Effector CD8-positive, alpha-beta T cell (primary cell): ENCODE results near the gene RAPGEF3.

ENCODE experiments used
- DNase-seq: peaks from one replicate; lab custom pipeline; 2025; lab: John Stamatoyannopoulos, UW

The RAPGEF3 gene

GRCh38 chr12:47744005-47744651, 14.6 kb downstream of the RAPGEF3 start:
- DNase-seq: peak; percentile 32

GRCh38 chr12:47743311-47743860, 15.3 kb downstream of the RAPGEF3 start:
- DNase-seq: no peak

DNA sequence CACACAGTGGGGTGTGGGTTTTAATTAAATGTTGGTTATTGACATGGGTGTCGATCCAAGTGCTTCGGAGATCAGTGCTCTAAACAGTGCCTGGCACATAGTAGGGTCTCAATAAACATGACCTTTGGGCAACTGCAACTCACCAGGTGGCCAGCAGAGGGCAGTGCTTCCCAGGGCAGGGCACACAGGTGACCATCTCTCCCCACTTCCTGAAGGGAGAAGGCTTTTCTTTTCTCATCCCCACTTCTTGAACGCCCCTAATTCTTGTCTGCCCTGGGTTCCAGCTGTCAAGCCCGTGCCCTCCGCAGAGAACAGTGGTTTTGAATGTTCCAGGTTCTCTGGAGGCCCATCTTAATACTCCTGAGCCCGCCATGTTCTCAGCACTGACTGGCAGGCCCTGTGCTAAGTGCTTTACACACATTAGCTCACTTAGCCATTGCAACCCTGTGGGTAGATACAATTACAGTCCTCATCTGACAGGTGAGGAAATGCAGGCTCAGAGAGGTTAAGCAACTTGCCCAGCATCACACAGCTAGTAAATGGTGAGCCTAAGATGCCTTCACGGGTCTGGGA, 16.3 kb downstream of the RAPGEF3 start:
- peak; percentile 66 for DNase-seq

DNA sequence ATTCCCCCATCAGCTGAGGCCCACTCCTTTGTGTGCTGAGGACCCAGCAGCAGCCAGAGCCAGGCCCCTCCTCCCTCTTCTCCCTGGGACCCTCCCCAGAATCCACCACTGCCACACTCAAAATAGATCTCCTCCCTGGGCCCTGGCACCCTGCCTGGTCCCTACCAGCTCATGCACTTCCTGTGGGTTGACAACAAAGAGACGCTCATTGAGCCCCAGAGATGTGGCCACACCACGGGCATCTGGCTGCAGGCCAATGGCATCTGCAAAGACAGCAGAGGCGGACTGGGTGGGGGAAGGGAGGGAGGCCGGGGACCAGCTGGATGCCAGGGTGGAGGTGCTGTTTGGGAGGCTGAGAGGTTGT, 17.4 kb downstream of the RAPGEF3 start:
- DNase-seq: peak; percentile 45

GRCh38 chr12:47740606-47741339, 17.9 kb downstream of the RAPGEF3 start:
- no peak for DNase-seq

- DNase-seq: no peak
Observed at GRCh38 chr12:47739979-47740378, 18.7 kb downstream of the RAPGEF3 start.

DNA sequence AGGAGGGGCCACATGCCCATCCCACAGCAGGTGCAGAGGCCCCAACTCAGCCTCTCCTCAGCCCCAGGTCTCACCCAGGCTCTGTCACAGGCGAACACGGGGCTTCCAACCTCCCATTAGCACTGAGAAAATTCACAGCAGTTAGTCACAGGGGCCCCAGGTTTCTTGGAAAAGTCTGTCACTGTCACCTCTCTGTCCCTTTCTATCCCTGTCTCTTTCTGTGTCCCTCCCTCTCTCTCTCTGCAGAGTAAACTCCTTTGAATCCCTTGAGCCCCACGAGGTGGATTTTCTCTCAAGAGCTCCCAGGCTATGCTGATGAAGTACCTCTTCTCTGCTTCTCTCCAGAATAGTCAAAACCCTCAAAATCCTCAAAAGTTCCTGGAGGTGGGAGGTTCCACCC, 19.4 kb downstream of the RAPGEF3 start:
- no peak for DNase-seq

DNA sequence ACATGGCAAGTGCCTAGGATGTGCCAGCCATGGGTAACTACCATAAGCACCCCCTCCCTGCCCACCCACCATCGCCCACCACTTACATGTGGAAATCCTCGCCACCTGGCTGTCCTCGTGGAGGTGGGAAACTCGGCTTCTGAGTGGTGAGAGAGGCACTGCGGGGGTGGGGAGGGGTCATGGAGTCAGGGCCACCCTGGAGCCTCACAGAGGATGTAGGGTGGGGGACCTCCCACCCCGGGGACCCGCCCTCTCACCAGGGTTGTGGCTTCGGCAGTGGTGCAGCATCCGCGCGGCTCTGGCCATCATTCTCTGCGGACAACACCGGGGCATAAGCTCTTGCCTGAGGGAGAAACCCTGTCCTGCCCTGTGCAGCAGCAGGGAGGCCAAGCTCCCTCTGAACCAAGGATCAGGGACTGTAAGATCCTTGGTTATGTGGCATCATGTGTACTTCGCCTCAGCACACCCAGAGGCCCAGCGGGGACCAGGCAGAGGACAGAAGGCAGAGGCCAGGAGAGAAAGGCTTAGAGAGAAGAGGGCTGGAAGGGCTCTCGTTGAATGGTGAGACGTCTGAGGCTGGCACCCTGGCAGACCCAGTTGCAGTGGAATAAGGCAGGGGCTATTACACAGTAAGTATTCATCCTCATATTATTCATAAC, 20.6 kb downstream of the RAPGEF3 start:
- no peak for DNase-seq

- no peak for DNase-seq
Observed at GRCh38 chr12:47736877-47737676, 21.6 kb downstream of the RAPGEF3 start.

DNA sequence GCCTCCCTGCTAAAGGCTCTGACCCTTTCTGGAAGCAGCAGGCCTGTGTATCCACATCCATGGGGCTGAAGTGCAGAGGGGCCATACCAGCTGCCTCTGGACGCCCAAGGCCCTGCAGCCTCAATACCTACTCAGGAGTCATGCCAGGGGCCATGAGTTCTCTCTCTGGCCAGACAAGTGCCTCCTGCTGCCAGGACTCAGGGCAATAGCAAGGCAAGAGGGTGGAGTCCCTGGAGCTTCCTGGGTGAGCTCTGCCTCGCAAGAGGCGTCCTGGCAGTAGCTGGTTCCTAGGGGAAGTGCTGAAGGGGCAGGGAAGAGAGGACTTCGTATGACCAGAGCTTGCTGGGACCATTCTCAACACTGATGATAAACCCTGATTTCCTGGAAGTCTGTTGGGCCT, 22.5 kb downstream of the RAPGEF3 start:
- no peak for DNase-seq

DNA sequence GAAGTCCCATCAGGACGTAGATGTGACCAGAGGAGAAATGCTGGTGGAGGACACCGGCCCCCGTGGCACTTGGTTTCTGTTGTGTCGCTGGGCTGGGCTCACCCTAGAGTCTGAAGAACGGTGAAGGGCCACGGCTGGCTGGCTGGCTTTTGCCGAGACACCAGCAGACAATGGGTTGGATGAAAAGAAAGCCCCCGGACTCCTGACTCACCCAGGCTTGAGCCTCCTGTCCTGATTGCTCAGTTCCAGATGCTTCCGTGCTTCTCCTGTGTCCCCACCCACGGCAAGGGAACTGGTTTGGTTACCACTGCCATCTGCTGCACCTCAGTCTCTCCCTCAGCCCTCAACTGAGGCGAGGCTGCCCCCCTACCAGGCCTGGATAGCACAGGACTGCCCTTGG, 23.0 kb downstream of the RAPGEF3 start:
- no peak for DNase-seq

- DNase-seq: no peak
Observed at GRCh38 chr12:47734725-47735480, 23.8 kb downstream of the RAPGEF3 start.

DNA sequence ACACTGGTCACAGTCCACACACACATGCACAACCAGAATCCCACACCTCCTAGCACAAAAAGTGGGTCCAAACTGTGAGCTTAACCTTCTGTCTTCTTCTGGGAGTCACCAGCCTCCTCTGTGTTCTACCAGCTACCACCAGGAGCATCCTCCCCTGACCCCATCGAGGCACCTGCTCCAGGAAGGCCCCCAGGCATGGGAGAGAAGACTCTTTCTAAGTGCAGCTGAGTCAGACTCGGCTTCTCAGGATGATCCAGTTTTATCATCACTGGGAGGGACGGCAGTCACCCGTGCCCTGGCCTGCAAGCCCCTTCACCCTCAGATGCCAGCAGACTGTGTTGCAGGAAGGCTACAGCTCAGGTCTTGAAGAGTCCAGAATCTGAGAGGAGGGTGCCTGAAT, 25.5 kb downstream of the RAPGEF3 start:
- DNase-seq: no peak

DNA sequence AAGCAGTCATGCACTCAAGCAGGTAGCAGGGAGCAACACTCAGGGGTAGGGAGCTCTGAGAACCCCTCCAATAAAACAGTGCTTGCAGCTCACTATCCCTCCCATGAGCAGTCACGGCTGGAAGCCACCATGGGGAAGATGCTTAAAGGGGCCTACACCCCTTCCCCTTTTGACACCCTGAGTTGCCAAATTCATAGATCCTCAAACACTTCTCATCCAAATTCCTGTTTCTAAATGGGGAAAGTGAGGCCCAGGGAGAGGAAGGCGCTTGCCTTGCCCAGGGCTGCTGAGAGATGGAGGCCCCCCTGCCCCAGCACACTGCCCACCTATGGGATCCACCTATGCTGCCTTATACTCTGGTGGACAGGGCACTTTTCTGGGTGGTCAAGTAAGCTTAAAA, 26.2 kb downstream of the RAPGEF3 start:
- DNase-seq: no peak

GRCh38 chr12:47731723-47732122, 27.0 kb downstream of the RAPGEF3 start:
- DNase-seq: no peak

- DNase-seq: no peak
Observed at GRCh38 chr12:47730341-47730744, 28.3 kb downstream of the RAPGEF3 start.

GRCh38 chr12:47729233-47729632, 29.4 kb downstream of the RAPGEF3 start:
- no peak for DNase-seq

- DNase-seq: no peak
Observed at GRCh38 chr12:47725893-47726292, 32.8 kb downstream of the RAPGEF3 start.

- DNase-seq: no peak
Observed at GRCh38 chr12:47725091-47725772, 33.4 kb downstream of the RAPGEF3 start, which contains the start of gene ENDOU. Gene ENDOU, minus strand, starts transcription at chr12:47725490. Its CDS starts 77 bp downstream, at chr12:47725413.

DNA sequence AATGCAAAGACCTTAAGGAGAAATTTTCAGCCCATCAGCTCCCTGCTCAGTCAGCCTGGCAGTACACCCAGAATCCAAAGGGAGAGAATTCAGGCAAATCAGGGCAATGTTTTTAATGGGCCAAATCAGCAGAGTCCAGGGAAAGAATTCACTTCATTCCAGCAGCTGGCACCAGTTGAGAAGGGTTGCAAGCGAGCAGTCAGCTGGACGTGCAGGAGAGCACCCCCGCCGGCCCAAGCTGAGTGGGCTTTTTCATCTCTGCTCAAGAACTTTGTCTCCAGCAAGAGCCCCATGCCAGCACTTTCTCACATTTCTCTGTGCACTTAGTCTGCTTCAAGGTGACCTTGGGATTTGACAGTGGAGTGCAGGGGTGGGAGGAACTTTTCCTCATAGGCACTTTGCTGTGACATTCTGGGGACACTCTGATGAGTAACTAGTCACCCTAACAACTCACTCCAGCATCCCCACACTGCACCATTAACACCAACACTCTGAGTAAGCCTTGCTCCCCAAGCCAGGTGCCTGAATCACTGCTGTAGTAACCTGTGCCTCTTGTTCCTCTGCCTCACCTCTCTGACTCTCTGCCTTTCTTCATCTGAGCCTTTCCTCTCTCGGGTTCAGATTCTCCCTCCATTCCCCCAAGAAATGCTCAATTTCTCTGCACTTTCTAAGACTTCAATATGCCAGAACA, 35.6 kb downstream of the RAPGEF3 start:
- DNase-seq: no peak
